Ectodermal cell (in vitro differentiated cells): Measurements from ENCODE around the gene ZBTB38.
A peak's percentile ranks its signal among the peaks of the same experiment; 100 is the strongest.

Experiments used
- H3K27ac ChIP-seq: 2 replicates; pipeline ENCODE4 v1.7.0; 2013; ENCODE audit warnings: mild to moderate bottlenecking, low read depth, low read length; ENCODE audit not compliant: insufficient read depth, poor library complexity, severe bottlenecking
- H3K27me3 ChIP-seq: 2 replicates; pipeline ENCODE4 v1.7.0; 2013; ENCODE audit warnings: mild to moderate bottlenecking, low read length; ENCODE audit not compliant: insufficient read depth, control insufficient read depth, poor library complexity, severe bottlenecking
- H3K36me3 ChIP-seq: one replicate; pipeline ENCODE4 v1.7.0; 2013; ENCODE audit warnings: low read length; ENCODE audit not compliant: control insufficient read depth, insufficient read depth
- H3K4me1 ChIP-seq: one replicate; pipeline ENCODE4 v1.7.0; 2013; ENCODE audit warnings: low read length; ENCODE audit not compliant: control insufficient read depth, insufficient read depth
- H3K4me3 ChIP-seq: 2 replicates; pipeline ENCODE4 v1.7.0; 2013; ENCODE audit warnings: low read depth, low read length, control low read depth; ENCODE audit not compliant: insufficient read depth
- H3K9me3 ChIP-seq: 2 replicates; pipeline ENCODE4 v1.7.0; 2013; ENCODE audit warnings: mild to moderate bottlenecking, low read length, moderate library complexity; ENCODE audit not compliant: control insufficient read depth
- WGBS, 2 experiments: methylation state at CpG; one replicate each; pipeline ENCODE4 v1.1.7; 2013; ENCODE audit warnings: missing lambda C conversion rate in 2 of 2; 5-methylcytosine and 5-hydroxymethylcytosine counted together

Gene ZBTB38

DNA sequence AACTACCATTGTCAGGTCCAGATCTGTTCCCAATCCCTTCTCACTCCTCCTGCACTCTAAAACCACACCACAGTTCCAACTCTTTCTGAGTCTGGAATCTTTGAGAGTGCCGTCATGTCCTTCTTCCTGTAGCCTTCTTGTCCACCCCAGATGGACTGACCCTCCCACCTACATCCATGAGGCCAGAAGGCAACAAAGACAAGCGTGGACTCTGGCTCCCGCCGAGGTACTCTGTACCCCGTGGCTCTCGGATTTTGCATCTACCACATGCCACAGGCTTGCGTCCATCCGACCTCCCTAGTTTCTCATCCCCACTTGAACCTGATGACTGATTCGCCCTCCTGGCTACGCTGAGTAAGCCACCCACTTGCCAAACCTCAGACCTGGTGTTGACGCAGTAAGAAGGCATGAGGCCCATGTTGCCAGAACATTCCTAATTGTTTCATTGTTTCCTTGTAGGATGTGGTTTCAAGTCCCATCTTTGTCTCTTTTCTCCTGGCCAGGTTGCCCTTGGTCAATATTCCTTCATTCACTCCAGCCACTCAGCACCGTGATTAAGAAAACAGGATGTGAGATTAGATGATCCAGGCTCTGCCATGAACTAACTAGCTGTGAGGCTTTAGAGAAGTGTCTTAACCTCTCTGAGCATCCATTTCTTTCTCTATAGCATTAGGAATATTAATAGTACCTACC lies 1.1 kb upstream of the ZBTB38 start:
- Histone ChIP-seq H3K4me1 (peaks cover 9% of the 10 kb centered on the region), H3K9me3 (no peaks in the 10 kb centered on the region), H3K4me3 (no peak overlapping the region), H3K27me3 (no peaks in the 10 kb centered on the region), H3K27ac (no peak overlapping the region), H3K36me3 (no peaks in the 10 kb centered on the region)
- 95% methylated on average over 12 of the region's 12 CpGs for WGBS, 2 experiments

DNA sequence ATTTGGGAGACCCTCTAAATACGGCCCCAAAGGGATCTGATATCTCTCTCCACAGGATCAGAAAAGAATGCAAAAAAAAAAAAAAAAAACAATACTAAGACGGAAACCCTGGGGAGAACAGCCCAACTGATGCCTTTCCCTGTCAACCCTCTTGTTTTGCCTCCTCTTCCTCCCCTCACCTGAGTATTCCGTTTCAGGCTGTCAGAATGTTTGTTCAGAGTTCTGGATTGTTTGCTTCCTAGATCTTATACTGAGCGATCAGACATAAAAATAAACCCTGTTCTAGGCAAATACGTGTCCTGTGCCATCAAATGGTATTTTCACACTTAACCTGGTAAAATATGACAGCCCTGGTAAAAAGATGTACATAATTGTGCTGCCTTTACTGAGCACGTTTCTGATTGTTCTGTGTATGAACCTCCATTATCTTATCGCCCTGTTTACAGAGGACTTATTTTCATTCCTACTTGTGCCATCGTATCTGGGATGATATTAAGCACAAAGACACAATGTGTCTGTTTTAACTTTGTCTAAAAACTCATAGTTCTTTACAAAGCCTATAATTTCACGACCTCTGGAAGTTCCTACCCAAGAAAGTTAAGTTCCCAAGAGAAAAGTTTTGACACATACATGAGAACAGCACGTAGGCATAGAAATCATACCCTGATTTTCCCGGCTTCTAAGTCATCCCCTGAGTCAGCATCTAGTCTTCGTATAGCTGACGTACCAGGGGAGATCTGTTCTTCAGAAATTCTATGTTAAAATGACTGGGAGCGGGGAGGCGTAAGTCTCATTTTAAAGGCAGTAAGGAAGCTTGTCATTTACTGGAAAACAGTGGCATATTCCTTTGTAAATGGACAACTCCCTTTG lies 856 bp downstream of the ZBTB38 start:
- H3K4me1 ChIP-seq: peaks cover 14% of the 10 kb centered on the region
- H3K36me3 ChIP-seq: no peaks in the 10 kb centered on the region
- no peaks in the 10 kb centered on the region for H3K27me3 ChIP-seq
- H3K4me3 ChIP-seq: no peak overlapping the region
- peak overlapping the region; percentile 97 for H3K27ac ChIP-seq
- no peaks in the 10 kb centered on the region for H3K9me3 ChIP-seq
- 84 to 88% methylated on average over 15 of the region's 15 CpGs for WGBS, 2 experiments

DNA sequence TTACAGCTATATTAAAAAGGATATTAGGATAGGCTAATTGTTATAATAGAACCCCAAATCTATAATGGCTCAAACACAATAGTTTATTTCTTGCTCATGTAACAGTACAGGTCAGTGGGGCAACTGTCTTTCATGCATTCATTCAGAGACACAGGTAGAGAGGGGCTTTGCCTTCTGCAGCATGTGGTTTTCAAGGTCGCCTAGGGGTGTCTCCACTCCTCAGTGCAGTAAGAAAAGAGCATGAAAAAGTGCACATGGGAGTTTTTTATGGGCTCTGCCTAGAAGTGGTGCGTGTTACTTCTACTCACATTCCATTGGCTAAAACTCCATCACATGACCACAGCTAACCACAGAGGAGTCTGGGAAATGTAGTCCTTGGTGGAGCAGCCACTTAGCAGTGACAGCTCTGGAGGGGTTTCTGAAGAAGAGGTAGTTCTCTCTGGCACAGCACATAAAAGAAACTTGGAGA lies 1.8 kb downstream of the ZBTB38 start:
- H3K27ac ChIP-seq: no peak overlapping the region
- H3K36me3 ChIP-seq: no peaks in the 10 kb centered on the region
- peaks cover 14% of the 10 kb centered on the region for H3K4me1 ChIP-seq
- no peak overlapping the region for H3K4me3 ChIP-seq
- 15 to 25% methylated on average over 2 of the region's 2 CpGs for WGBS, 2 experiments
- H3K27me3 ChIP-seq: no peaks in the 10 kb centered on the region
- no peaks in the 10 kb centered on the region for H3K9me3 ChIP-seq

GRCh38 chr3:141371882-141372281 lies 3.6 kb downstream of the ZBTB38 start:
- Histone ChIP-seq H3K9me3 (no peaks in the 10 kb centered on the region), H3K27ac (no peak overlapping the region), H3K36me3 (no peaks in the 10 kb centered on the region), H3K4me1 (peaks cover 14% of the 10 kb centered on the region), H3K27me3 (no peaks in the 10 kb centered on the region), H3K4me3 (no peak overlapping the region)

- Histone ChIP-seq H3K4me1 (peaks cover 14% of the 10 kb centered on the region), H3K27me3 (no peaks in the 10 kb centered on the region), H3K27ac (no peak overlapping the region), H3K4me3 (no peak overlapping the region), H3K9me3 (no peaks in the 10 kb centered on the region), H3K36me3 (no peaks in the 10 kb centered on the region)
These were observed 4.4 kb downstream of the ZBTB38 start for GRCh38 chr3:141372656-141373055.

DNA sequence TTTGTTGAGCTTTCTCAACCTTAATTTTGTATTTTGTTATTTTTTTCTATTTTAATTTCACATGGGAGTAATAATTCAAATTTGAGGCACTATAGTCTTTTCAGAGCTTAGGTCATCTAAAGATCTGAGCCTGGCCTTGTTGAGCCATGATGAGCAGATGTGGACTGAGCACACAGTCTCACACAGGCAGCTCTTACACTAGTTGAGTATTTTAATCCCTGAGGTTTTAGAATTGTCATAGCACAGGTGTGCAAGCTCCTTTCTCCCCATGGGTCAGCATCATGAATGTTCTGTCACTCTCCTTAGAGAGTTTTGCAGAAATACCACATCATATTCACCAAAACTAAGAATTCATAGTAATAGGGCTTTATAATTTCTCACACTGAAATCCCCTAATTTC lies 4.9 kb downstream of the ZBTB38 start:
- no peaks in the 10 kb centered on the region for H3K36me3 ChIP-seq
- H3K4me1 ChIP-seq: peaks cover 14% of the 10 kb centered on the region
- no peaks in the 10 kb centered on the region for H3K9me3 ChIP-seq
- H3K4me3 ChIP-seq: no peak overlapping the region
- H3K27me3 ChIP-seq: no peaks in the 10 kb centered on the region
- no peak overlapping the region for H3K27ac ChIP-seq

- Histone ChIP-seq H3K27me3 (no peaks in the 10 kb centered on the region), H3K4me3 (no peak overlapping the region), H3K36me3 (no peaks in the 10 kb centered on the region), H3K27ac (no peak overlapping the region), H3K9me3 (no peaks in the 10 kb centered on the region), H3K4me1 (peaks cover 7% of the 10 kb centered on the region)
- 73 to 78% methylated on average over 7 of the region's 7 CpGs for WGBS, 2 experiments
These were observed 5.6 kb downstream of the ZBTB38 start for GRCh38 chr3:141373768-141374526.

- no peaks in the 10 kb centered on the region for H3K27me3 ChIP-seq
- peaks cover 4% of the 10 kb centered on the region for H3K4me1 ChIP-seq
- H3K9me3 ChIP-seq: no peaks in the 10 kb centered on the region
- H3K36me3 ChIP-seq: no peaks in the 10 kb centered on the region
- WGBS, 2 experiments: 71 to 76% methylated on average over 10 of the region's 10 CpGs
- H3K4me3 ChIP-seq: no peak overlapping the region
- H3K27ac ChIP-seq: no peak overlapping the region
These were observed 7.3 kb downstream of the ZBTB38 start for GRCh38 chr3:141375381-141376301.

DNA sequence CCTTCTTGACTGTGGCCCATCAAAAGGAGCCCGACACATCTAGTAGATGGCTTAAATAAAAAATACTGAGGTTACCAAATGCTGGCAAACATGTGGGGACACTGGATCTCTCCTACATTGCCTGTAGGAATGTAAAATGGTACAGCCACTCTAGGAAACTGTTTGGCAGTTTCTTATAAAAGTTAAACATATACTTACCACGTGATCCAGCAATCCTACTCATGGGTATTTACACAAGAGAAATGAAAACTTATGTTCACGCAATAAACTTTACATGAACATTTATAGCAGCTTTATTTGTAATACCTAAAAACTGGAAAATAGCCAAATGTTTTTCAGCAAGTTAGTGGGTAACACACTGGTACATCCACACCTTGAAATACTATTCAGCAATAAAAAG lies 9.1 kb downstream of the ZBTB38 start:
- Histone ChIP-seq H3K9me3 (no peaks in the 10 kb centered on the region), H3K4me1 (peaks cover 4% of the 10 kb centered on the region), H3K27me3 (no peaks in the 10 kb centered on the region), H3K4me3 (no peak overlapping the region), H3K36me3 (no peaks in the 10 kb centered on the region), H3K27ac (no peak overlapping the region)
- WGBS, 2 experiments: 93 to 98% methylated on average over 3 of the region's 3 CpGs
